GM18505 (cell line): ENCODE data around the gene DCBLD1.
"Not testable (repeated sequence)": the region's sequence is repeated elsewhere in the genome, so short reads cannot be mapped to it uniquely, and the experiment has no call there.

Experiments
- ATAC-seq: cut with Tn5 transposase; IDR thresholded peaks from one replicate; pipeline ENCODE4 v1.9.1; 2021; ENCODE audit not compliant: unreplicated experiment
- POLR2A ChIP-seq: IDR thresholded peaks from 4 replicates; pipeline ENCODE4 v1.6.1; 2011; ENCODE audit warnings: borderline replicate concordance; ENCODE audit not compliant: insufficient read depth, insufficient read length; ENCODE audit errors: extremely low read depth

Gene DCBLD1

GRCh38 chr6:117482240-117483003 lies at the start of gene DCBLD1:
DCBLD1 (plus strand) TSS chr6:117482674; CDS start chr6:117482782, 108 bp downstream.
- peak; percentile 61 for TF ChIP-seq POLR2A
- ATAC-seq = peak; percentile 80

- no peak for ATAC-seq
- no peak for TF ChIP-seq POLR2A
Measured at GRCh38 chr6:117440706-117441525, 41.6 kb upstream of the DCBLD1 start.

GRCh38 chr6:117441824-117442264 lies 40.6 kb upstream of the DCBLD1 start:
- ATAC-seq = no peak
- TF ChIP-seq POLR2A = no peak

- not testable (repeated sequence) for ATAC-seq
Measured at GRCh38 chr6:117442313-117442712, 40.2 kb upstream of the DCBLD1 start.

GRCh38 chr6:117444600-117444999 lies 37.9 kb upstream of the DCBLD1 start:
- TF ChIP-seq POLR2A = no peak
- no peak for ATAC-seq

GRCh38 chr6:117446861-117447260 lies 35.6 kb upstream of the DCBLD1 start:
- TF ChIP-seq POLR2A = no peak
- ATAC-seq = no peak

GRCh38 chr6:117448011-117448410 lies 34.5 kb upstream of the DCBLD1 start:
- ATAC-seq = no peak
- TF ChIP-seq POLR2A = no peak

- TF ChIP-seq POLR2A = no peak
- ATAC-seq = no peak
Measured at GRCh38 chr6:117448732-117449485, 33.6 kb upstream of the DCBLD1 start.

GRCh38 chr6:117449549-117450439 lies 32.7 kb upstream of the DCBLD1 start:
- ATAC-seq = peak; percentile 51
- TF ChIP-seq POLR2A = no peak

- TF ChIP-seq POLR2A = no peak
- ATAC-seq = no peak
Measured at GRCh38 chr6:117451671-117452070, 30.8 kb upstream of the DCBLD1 start.

- TF ChIP-seq POLR2A = no peak
- ATAC-seq = no peak
Measured at GRCh38 chr6:117456250-117456649, 26.2 kb upstream of the DCBLD1 start.

GRCh38 chr6:117456998-117457397 lies 25.5 kb upstream of the DCBLD1 start:
- TF ChIP-seq POLR2A = no peak
- no peak for ATAC-seq

GRCh38 chr6:117459204-117459944 lies 23.1 kb upstream of the DCBLD1 start:
- no peak for TF ChIP-seq POLR2A
- no peak for ATAC-seq
